OCI-LY3 (cell line): ENCODE data around the gene SLC2A14.
"Not testable (repeated sequence)": the region's sequence is repeated elsewhere in the genome, so short reads cannot be mapped to it uniquely, and the experiment has no call there.

ENCODE experiments used
- H2AFZ ChIP-seq: fragments of 200-600, 300-600 bp; shearing (Covaris generic); 2 replicates; pipeline ENCODE4 v1.6.0; 2014; ENCODE audit warnings: antibody characterized with exemption, low read depth, low read length
- H3K27ac ChIP-seq: fragments of 200-600, 300-600 bp; sonication (generic); 2 replicates; pipeline ENCODE4 v1.5.1; 2014; ENCODE audit warnings: mild to moderate bottlenecking, low read length, moderate library complexity, mixed read lengths
- H3K27me3 ChIP-seq: fragments of 200-600, 300-600 bp; sonication (generic); 2 replicates; pipeline ENCODE4 v1.6.1; 2014; ENCODE audit warnings: low read depth, low read length, mixed read lengths
- H3K36me3 ChIP-seq: fragments of 200-600, 300-600 bp; sonication (generic); replicated peaks from 2 replicates; pipeline ENCODE3; 2014; ENCODE audit warnings: low read depth, low read length, mixed read lengths
- H3K4me1 ChIP-seq: fragments of 300-600, 200-600 bp; sonication (generic); 2 replicates; pipeline ENCODE4 v1.6.1; 2014; ENCODE audit warnings: low read length, mixed read lengths
- H3K4me2 ChIP-seq: fragments of 200-600, 300-600 bp; sonication (generic); 2 replicates; pipeline ENCODE4 v1.6.1; 2014; ENCODE audit warnings: low read length, mixed read lengths
- H3K4me3 ChIP-seq: fragments of 300-600, 200-600 bp; sonication (generic); 2 replicates; pipeline ENCODE4 v1.5.1; 2014; ENCODE audit warnings: antibody characterized with exemption, mild to moderate bottlenecking, low read length, moderate library complexity
- H3K79me2 ChIP-seq: fragments of 300-600, 200-600 bp; shearing (Covaris generic); 2 replicates; pipeline ENCODE4 v1.6.1; 2014; ENCODE audit warnings: mild to moderate bottlenecking, low read length, mixed read lengths
- H3K9ac ChIP-seq: fragments of 300-600, 200-600 bp; shearing (Covaris generic); 2 replicates; pipeline ENCODE4 v1.6.0; 2014; ENCODE audit warnings: mild to moderate bottlenecking, low read length, moderate library complexity
- H3K9me3 ChIP-seq: fragments of 200-600, 300-600 bp; shearing (Covaris generic); 2 replicates; pipeline ENCODE4 v1.6.1; 2014; ENCODE audit warnings: low read length, mixed read lengths; ENCODE audit not compliant: insufficient read depth
- H4K20me1 ChIP-seq: fragments of 200-600, 300-600 bp; sonication (generic); 2 replicates; pipeline ENCODE4 v1.6.1; 2016; ENCODE audit warnings: low read length, mixed read lengths; ENCODE audit not compliant: insufficient read depth
- CTCF ChIP-seq: fragments of 200-600, 300-600 bp; sonication (generic); IDR thresholded peaks from 2 replicates; pipeline ENCODE4 v1.5.1; 2014; ENCODE audit warnings: antibody characterized with exemption, low read length, low read depth
- EZH2phosphoT487 ChIP-seq: fragments of 200-600 bp; shearing (Covaris generic); IDR thresholded peaks from 2 replicates; pipeline ENCODE4 v1.6.1; 2018; ENCODE audit warnings: antibody characterized with exemption, mixed run types, low read depth

Gene SLC2A14

GRCh38 chr12:7915661-7916403 is 43.1 kb upstream of the SLC2A14 start:
- H3K4me3 ChIP-seq: no peak overlapping the region
- no peaks in the 10 kb centered on the region for H3K9me3 ChIP-seq
- H4K20me1 ChIP-seq: no peaks in the 10 kb centered on the region
- H3K4me2 ChIP-seq: no peak overlapping the region
- H3K27me3 ChIP-seq: no peaks in the 10 kb centered on the region
- no peaks in the 10 kb centered on the region for H3K36me3 ChIP-seq
- H3K9ac ChIP-seq: no peak overlapping the region
- no peak overlapping the region for H2AFZ ChIP-seq
- TF ChIP-seq CTCF: no peak
- no peak for TF ChIP-seq EZH2phosphoT487
- H3K4me1 ChIP-seq: no peaks in the 10 kb centered on the region
- H3K79me2 ChIP-seq: no peaks in the 10 kb centered on the region
- H3K27ac ChIP-seq: no peak overlapping the region

DNA sequence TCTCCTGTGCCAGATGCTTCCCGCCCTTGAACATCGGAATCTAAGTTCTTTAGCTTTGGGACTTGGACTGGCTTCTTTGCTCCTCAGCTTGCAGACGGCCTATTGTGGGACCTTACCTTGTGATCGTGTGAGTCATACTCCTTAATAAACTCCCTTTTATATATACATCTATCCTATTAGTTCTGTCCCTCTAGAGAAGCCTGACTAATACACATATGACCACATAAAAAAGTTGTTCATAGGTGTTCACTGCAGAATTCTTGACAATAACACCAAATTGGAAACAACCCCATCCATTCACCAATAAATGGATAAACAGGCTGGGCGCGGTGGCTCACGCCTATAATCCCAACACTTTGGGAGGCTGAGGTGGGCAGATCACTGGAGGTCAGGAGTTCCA is 37.4 kb upstream of the SLC2A14 start:
- H3K4me1 ChIP-seq, H3K79me2 ChIP-seq, H3K27ac ChIP-seq, H3K4me3 ChIP-seq, H3K9ac ChIP-seq, H3K27me3 ChIP-seq, H3K4me2 ChIP-seq, H3K9me3 ChIP-seq, H4K20me1 ChIP-seq, H2AFZ ChIP-seq, H3K36me3 ChIP-seq: not testable (repeated sequence)

DNA sequence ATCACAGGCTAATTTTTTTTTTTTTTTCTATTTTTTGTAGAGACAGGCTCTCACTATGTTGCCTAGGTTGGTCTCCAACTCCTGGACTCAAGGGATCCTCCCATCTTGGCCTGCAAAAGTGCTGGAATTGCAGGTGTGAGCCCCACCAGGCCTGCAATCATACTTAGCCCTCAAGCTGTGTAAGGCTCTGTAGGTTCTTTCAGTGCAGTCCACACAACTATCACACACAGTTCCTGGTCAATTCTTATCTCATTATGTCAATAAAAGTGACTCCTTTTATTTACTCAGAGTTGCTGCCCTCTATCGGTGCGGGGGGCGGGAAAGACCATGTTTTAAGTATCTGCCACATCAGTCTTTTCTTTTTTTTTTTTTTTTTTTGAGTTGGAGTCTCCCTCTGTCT is 34.3 kb upstream of the SLC2A14 start:
- no peak overlapping the region for H3K4me2 ChIP-seq
- H3K9ac ChIP-seq: no peak overlapping the region
- no peaks in the 10 kb centered on the region for H3K36me3 ChIP-seq
- TF ChIP-seq CTCF (peak; percentile 5; the same call in 1 of the 2 replicates), EZH2phosphoT487 (no peak)
- no peak overlapping the region for H3K27ac ChIP-seq
- no peak overlapping the region for H3K4me3 ChIP-seq
- H2AFZ ChIP-seq: no peak overlapping the region
- H3K9me3 ChIP-seq: no peaks in the 10 kb centered on the region
- H3K4me1 ChIP-seq: no peaks in the 10 kb centered on the region
- no peaks in the 10 kb centered on the region for H3K79me2 ChIP-seq
- no peaks in the 10 kb centered on the region for H4K20me1 ChIP-seq
- no peaks in the 10 kb centered on the region for H3K27me3 ChIP-seq

DNA sequence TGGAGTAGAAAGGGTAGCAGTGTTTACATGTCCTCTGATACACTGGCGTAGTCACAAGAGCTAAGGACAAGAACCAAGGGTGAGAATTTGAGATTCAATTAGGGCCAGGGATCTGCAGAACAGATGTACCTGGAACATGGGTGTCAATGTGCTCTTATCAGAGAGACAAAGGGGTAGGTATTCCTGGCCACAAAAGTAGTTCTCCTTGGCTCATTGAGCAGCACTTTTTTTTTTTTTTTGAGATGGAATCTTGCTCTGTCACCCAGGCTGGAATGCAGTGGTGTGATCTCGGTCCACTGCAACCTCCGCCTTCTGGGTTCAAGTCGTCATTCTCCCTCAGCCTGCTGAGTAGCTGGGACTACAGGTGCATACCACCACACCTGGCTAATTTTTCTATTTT is 33.6 kb upstream of the SLC2A14 start:
- H3K79me2 ChIP-seq, H3K4me2 ChIP-seq, H4K20me1 ChIP-seq, H3K36me3 ChIP-seq, H3K27me3 ChIP-seq, H3K27ac ChIP-seq, H2AFZ ChIP-seq, H3K4me3 ChIP-seq, H3K9ac ChIP-seq, H3K9me3 ChIP-seq, H3K4me1 ChIP-seq: not testable (repeated sequence)

DNA sequence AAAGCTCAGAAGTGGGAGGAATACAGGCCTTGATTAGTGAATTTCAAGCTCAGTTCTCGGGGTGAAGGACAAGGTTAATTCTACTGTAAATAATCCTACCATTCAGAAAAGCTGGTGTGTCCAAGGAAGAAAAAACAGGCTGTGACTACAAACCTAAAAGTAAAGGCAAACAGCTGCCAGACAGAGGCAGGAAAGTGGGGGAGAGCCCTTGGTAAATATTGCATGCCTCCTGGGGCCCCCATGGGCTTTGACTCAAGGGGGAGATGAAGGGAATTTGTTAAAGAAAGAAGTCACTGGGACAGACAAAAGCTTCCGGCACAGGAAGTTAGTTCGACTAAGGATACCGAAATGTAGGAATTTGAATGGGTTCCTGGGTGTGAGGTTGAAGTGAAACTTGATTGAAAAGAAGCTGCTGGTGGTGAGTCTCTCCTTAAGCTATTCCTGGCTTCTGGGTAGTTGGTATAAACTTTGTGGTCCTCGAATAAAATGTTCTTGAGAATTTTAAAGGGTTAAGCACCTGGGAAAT is 32.9 kb upstream of the SLC2A14 start:
- H3K4me3 ChIP-seq, H3K79me2 ChIP-seq, H3K27me3 ChIP-seq, H4K20me1 ChIP-seq, H3K9ac ChIP-seq, H3K36me3 ChIP-seq, H3K4me2 ChIP-seq, H3K9me3 ChIP-seq, H3K4me1 ChIP-seq, H2AFZ ChIP-seq, H3K27ac ChIP-seq: not testable (repeated sequence)
